ENCODE results near the gene CHMP1A. TPM values are rescaled to one million over a fixed set of nuclear protein-coding genes. Genes with fewer than 3 reads are reported as not detected.

CHMP1A gene
- total and polyA plus RNA-seq, 2 of the 8 experiments (the other 6 are each of a cell fraction or from before 2014, with no cell fraction given): 64.4 to 75.8 TPM

DNA sequence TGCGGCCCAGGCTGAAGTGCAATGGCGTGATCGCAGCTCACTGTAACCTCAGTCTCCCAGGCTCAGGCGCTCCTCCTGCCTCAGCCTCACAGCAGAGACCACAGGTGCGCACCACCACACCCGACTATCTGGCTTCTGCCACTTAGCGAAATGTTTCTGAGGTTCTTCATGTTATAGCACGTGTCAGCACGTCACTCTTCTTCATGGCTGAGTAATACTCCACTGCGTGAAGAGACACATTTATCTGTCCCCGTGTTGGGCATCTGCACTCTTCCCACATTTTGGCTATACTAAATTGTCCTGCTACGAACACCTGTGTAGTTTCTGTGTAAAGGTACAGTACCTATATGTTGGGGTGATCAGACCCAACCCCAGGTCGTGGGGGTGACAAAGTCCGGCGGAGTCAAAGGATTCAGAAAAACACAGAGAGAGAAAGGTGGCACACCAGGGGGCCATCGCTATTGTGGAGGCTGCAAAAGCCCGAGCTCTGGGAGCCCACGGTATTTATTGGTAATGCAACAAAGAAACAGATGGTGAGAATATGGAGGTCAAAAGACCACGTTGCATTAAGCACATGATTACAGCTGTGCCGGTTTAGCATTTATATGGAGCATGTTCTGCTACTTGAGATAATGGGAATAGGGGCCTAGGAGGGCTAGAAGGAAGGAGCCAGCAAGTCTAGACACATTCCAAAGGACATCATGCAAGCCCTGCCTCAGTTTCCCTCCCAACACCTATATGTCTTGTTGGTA is 44.9 kb downstream of the CHMP1A start (continued):
- TF ChIP-seq NANOG (IDR thresholded peaks at IDR 0.05; ENCODE audit: insufficient read depth, low read depth, low read length, poor library complexity, severe bottlenecking): no peak
- TF ChIP-seq, protein P1, sequence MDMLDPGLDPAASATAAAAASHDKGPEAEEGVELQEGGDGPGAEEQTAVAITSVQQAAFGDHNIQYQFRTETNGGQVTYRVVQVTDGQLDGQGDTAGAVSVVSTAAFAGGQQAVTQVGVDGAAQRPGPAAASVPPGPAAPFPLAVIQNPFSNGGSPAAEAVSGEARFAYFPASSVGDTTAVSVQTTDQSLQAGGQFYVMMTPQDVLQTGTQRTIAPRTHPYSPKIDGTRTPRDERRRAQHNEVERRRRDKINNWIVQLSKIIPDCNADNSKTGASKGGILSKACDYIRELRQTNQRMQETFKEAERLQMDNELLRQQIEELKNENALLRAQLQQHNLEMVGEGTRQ (IDR thresholded peaks at IDR 0.05; ENCODE audit: low read length): no peak
- no peak for TF ChIP-seq RBBP5 (IDR thresholded peaks at IDR 0.05; ENCODE audit: borderline replicate concordance, low read depth, low read length)
- TF ChIP-seq HDAC6 (IDR thresholded peaks at IDR 0.05; ENCODE audit: low read depth, low read length): no peak
- no peak for TF ChIP-seq SIN3A (conservative IDR thresholded peaks at IDR 0.05 in 1 of 2, IDR thresholded peaks at IDR 0.05 in 1 of 2; ENCODE audit: low read depth in 1 of 2, low read length in 2 of 2)
- no peak for TF ChIP-seq SIRT6 (IDR thresholded peaks at IDR 0.05; ENCODE audit: low read length)
- TF ChIP-seq KDM4A (IDR thresholded peaks at IDR 0.05; ENCODE audit: low read depth, low read length, severe bottlenecking): no peak
- TF ChIP-seq NRF1 (IDR thresholded peaks at IDR 0.05; ENCODE audit: low read depth, low read length): no peak

Data from H1 (cell line).